Loucy (cell line): ENCODE measurements around the gene HTRA3.

Experiments
- H2AFZ ChIP-seq: fragments of 200-600 bp; sonication (generic); 2 replicates; pipeline ENCODE4 v1.6.0; 2016; ENCODE audit warnings: antibody characterized with exemption, mild to moderate bottlenecking, low read length, moderate library complexity
- H3F3A ChIP-seq: fragments of 200-600 bp; 2 replicates; pipeline ENCODE4 v1.6.0; 2016; ENCODE audit warnings: antibody characterized with exemption, low read depth, mild to moderate bottlenecking
- H3K27me3 ChIP-seq: fragments of 200-600 bp; sonication (generic); 2 replicates; pipeline ENCODE4 v1.6.1; 2014; ENCODE audit warnings: low read length, mild to moderate bottlenecking; ENCODE audit not compliant: insufficient read depth, poor library complexity, severe bottlenecking
- H3K36me3 ChIP-seq: fragments of 200-600 bp; sonication (generic); 2 replicates; pipeline ENCODE4 v1.6.1; 2016; ENCODE audit warnings: low read length; ENCODE audit not compliant: insufficient read depth
- H3K4me1 ChIP-seq: fragments of 200-600 bp; sonication (generic); 2 replicates; pipeline ENCODE4 v1.5.1; 2014; ENCODE audit warnings: low read length, mild to moderate bottlenecking; ENCODE audit not compliant: insufficient read depth, poor library complexity, severe bottlenecking
- H3K4me2 ChIP-seq: fragments of 200-600 bp; sonication (generic); 2 replicates; pipeline ENCODE4 v1.6.0; 2014; ENCODE audit warnings: antibody characterized with exemption, low read length, low read depth, mild to moderate bottlenecking; ENCODE audit not compliant: poor library complexity, severe bottlenecking
- H3K4me3 ChIP-seq: fragments of 200-600 bp; sonication (generic); 2 replicates; pipeline ENCODE4 v1.5.1; 2014; ENCODE audit warnings: low read length, mild to moderate bottlenecking, mixed read lengths; ENCODE audit not compliant: poor library complexity, severe bottlenecking
- H3K79me2 ChIP-seq: fragments of 200-600 bp; sonication (generic); 2 replicates; pipeline ENCODE4 v1.6.1; 2014; ENCODE audit warnings: low read length; ENCODE audit not compliant: insufficient read depth
- H3K9ac ChIP-seq: fragments of 200-600 bp; sonication (generic); 2 replicates; pipeline ENCODE4 v1.6.0; 2014; ENCODE audit warnings: mild to moderate bottlenecking, low read depth, low read length, moderate library complexity; ENCODE audit not compliant: poor library complexity, severe bottlenecking
- H3K9me2 ChIP-seq: fragments of 200-600 bp; sonication (generic); replicated peaks from 2 replicates; pipeline ENCODE4 v1.6.1; 2016; ENCODE audit warnings: low read depth, low read length, mixed read lengths
- H3K9me3 ChIP-seq: fragments of 200-600 bp; sonication (generic); 2 replicates; pipeline ENCODE4 v1.6.1; 2014; ENCODE audit warnings: mild to moderate bottlenecking, antibody characterized with exemption, low read length, low read depth; ENCODE audit not compliant: insufficient read depth
- H4K20me1 ChIP-seq: fragments of 200-600 bp; sonication (generic); 2 replicates; pipeline ENCODE4 v1.6.0; 2014; ENCODE audit warnings: antibody characterized with exemption, low read length, mild to moderate bottlenecking; ENCODE audit not compliant: insufficient read depth, poor library complexity, severe bottlenecking
- EZH2phosphoT487 ChIP-seq: fragments of 200-600 bp; IDR thresholded peaks from 2 replicates; pipeline ENCODE4 v1.6.1; 2018; ENCODE audit warnings: antibody characterized with exemption, mild to moderate bottlenecking, moderate library complexity, borderline replicate concordance
- TF ChIP-seq, protein P1 (sequence below): fragments of 200-600 bp; sonication (generic); conservative IDR thresholded peaks from 2 replicates; pipeline ENCODE4 v1.5.1; 2014; ENCODE audit warnings: mild to moderate bottlenecking, antibody characterized with exemption, low read length

Gene HTRA3

GRCh38 chr4:8250227-8250626 lies 19.3 kb upstream of the HTRA3 start:
- Histone ChIP-seq H3K9me2 (no peaks in the 10 kb centered on the region), H3K9me3 (no peaks in the 10 kb centered on the region), H3K79me2 (no peaks in the 10 kb centered on the region), H3K27me3 (no peaks in the 10 kb centered on the region), H3F3A (no peaks in the 10 kb centered on the region), H2AFZ (no peak overlapping the region), H4K20me1 (no peaks in the 10 kb centered on the region), H3K36me3 (no peaks in the 10 kb centered on the region), H3K9ac (no peak overlapping the region), H3K4me1 (no peaks in the 10 kb centered on the region), H3K4me2 (no peak overlapping the region), H3K4me3 (no peak overlapping the region)
- TF ChIP-seq, protein P1, sequence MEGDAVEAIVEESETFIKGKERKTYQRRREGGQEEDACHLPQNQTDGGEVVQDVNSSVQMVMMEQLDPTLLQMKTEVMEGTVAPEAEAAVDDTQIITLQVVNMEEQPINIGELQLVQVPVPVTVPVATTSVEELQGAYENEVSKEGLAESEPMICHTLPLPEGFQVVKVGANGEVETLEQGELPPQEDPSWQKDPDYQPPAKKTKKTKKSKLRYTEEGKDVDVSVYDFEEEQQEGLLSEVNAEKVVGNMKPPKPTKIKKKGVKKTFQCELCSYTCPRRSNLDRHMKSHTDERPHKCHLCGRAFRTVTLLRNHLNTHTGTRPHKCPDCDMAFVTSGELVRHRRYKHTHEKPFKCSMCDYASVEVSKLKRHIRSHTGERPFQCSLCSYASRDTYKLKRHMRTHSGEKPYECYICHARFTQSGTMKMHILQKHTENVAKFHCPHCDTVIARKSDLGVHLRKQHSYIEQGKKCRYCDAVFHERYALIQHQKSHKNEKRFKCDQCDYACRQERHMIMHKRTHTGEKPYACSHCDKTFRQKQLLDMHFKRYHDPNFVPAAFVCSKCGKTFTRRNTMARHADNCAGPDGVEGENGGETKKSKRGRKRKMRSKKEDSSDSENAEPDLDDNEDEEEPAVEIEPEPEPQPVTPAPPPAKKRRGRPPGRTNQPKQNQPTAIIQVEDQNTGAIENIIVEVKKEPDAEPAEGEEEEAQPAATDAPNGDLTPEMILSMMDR, result no peak
- TF ChIP-seq EZH2phosphoT487, result no peak

- TF ChIP-seq, protein P1, result no peak
- TF ChIP-seq EZH2phosphoT487, result no peak
- Histone ChIP-seq H3K4me1 (no peaks in the 10 kb centered on the region), H3K4me3 (no peak overlapping the region), H3K36me3 (no peaks in the 10 kb centered on the region), H3K9me3 (no peaks in the 10 kb centered on the region), H3K9ac (no peak overlapping the region), H3K9me2 (no peaks in the 10 kb centered on the region), H3K27me3 (no peaks in the 10 kb centered on the region), H3K4me2 (no peak overlapping the region), H3F3A (no peaks in the 10 kb centered on the region), H2AFZ (no peak overlapping the region), H4K20me1 (no peaks in the 10 kb centered on the region), H3K79me2 (no peaks in the 10 kb centered on the region)
Observed at GRCh38 chr4:8250637-8251036, 18.9 kb upstream of the HTRA3 start.

- Histone ChIP-seq H3K36me3 (no peaks in the 10 kb centered on the region), H3K9me2 (no peaks in the 10 kb centered on the region), H3K27me3 (no peaks in the 10 kb centered on the region), H4K20me1 (no peaks in the 10 kb centered on the region), H3K4me2 (no peak overlapping the region), H3K4me1 (no peaks in the 10 kb centered on the region), H3F3A (no peaks in the 10 kb centered on the region), H2AFZ (no peak overlapping the region), H3K79me2 (no peaks in the 10 kb centered on the region), H3K9me3 (no peaks in the 10 kb centered on the region), H3K4me3 (no peak overlapping the region), H3K9ac (no peak overlapping the region)
- no peak for TF ChIP-seq EZH2phosphoT487
- TF ChIP-seq, protein P1, result no peak
Observed at GRCh38 chr4:8251110-8251883, 18.3 kb upstream of the HTRA3 start.
